Tongue (tissue), 2 donors: ENCODE data around the gene DCLK3. TPM values are rescaled to one million over a fixed set of nuclear protein-coding genes. Genes with fewer than 3 reads are reported as not detected.
A peak's percentile ranks its signal among the peaks of the same experiment; 100 is the strongest.

Experiments
- DNase-seq: peaks from one replicate; pipeline ENCODE4 v3.0.0-alpha.2; 2015
- total RNA-seq: library from RNA; depleted of rRNA; stranded (reverse); fragments of >200 nt; gene quantifications from one replicate; pipeline ENCODE4 v1.2.3, GENCODE V29; 2014

The DCLK3 gene
- total RNA-seq, 1 donor from 2014 or later = 1.3 TPM

- DNase-seq = no peak
Measured at GRCh38 chr3:36707623-36708409, 56.5 kb downstream of the DCLK3 start.

- no peak for DNase-seq
Measured at GRCh38 chr3:36705015-36705414, 59.3 kb downstream of the DCLK3 start.

- DNase-seq = no peak
Measured at GRCh38 chr3:36704280-36704679, 60.1 kb downstream of the DCLK3 start.

- no peak for DNase-seq
Measured at GRCh38 chr3:36701249-36701572, 63.1 kb downstream of the DCLK3 start.

- DNase-seq = peak; percentile 85
Measured at GRCh38 chr3:36700537-36701248, 63.7 kb downstream of the DCLK3 start.

DNA sequence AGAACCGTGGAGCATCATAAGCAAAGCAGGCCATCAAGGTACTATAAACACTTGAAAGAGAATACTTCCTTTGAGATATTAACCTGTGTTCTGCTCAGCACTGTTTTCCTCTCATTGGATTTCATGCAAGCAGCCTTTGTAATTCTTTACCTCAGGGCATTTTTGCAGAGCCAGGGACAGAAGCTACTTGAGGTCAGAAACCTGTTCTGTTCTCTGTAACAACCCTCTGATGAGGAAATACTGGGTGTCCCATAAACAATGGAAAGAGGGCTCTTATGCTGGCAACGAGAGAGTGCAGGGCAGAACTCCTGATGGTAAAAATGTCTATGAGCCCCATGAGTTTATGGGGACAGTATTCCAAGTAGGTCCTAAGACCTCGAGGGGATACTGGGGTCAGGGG is 66.0 kb downstream of the DCLK3 start:
- no peak for DNase-seq

DNA sequence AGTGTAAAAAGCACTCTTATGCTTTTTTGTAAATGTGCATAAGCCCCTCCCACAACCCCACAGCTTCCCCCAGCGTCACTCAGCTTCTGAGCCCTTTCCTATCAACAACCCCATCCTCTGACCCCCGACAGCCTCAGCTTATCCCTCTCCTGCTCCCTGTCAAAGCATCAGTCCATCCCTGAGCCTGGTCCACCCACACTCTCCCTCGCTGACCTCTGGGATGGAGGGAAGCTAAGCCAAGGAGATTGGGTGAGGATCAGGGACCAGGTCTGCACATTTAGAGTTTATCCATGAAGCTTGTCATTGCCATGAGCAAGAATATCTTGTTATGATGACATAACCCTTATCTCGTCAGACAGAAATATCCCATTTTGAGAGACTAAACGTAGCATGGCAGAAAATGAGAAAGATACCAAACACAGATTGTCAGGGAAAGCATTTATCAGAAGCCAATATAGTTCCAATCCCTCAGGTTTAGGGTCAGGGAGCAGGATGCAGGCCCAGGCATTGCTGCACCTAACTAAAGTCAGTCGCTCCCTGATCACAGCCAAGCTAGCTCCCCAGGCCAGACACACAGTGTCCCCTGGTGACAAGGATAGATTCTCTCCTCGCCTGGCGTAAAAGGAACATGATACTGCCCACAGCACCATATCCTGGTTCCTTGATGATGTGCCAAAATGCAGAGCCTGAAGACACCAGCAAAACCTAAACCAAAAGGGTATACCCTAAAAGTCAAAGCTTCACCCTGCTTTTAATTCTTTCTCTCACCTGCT is 66.9 kb downstream of the DCLK3 start:
- DNase-seq = peak; percentile 30

GRCh38 chr3:36696799-36697198 is 67.6 kb downstream of the DCLK3 start:
- peak; percentile 19 for DNase-seq

DNA sequence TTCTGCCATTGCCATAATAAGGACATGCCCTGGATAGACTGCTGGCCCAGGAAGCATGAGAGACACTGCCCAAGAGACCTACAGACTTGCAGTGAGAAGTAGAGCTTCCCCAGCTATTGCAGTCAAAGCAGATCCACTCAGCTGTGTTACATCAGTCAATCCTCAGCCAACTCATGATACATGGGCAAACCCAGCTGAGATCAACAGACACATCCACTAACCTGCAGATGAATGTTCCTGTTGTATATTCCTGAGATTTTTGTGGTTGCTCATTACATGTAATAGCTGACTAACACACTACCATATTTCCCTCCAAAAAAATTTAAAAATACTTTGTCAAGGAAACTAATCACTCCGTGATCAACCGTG is 68.6 kb downstream of the DCLK3 start:
- DNase-seq = no peak

- no peak for DNase-seq
Measured at GRCh38 chr3:36695113-36695768, 69.1 kb downstream of the DCLK3 start.

- no peak for DNase-seq
Measured at GRCh38 chr3:36693670-36694069, 70.7 kb downstream of the DCLK3 start.

GRCh38 chr3:36689560-36689959 is 74.8 kb downstream of the DCLK3 start:
- DNase-seq = no peak

DNA sequence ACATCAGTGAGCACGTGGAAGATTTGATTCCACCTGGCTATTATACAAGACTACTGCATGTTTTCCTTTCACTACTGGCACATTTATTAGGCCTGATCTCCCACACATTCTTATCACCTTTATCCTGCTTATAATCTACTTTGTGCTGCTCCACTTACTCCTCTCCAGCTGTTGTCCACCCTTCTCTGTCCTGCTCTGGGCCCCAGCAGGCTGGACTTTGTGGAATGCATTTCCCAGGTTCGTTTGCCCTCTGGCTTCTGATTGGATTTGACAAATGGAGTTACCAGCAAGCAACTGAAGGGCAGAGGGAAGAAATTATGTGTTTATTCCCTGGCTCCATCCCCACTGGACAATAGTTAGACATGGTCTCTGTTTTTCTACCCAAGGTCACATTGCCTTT is 75.5 kb downstream of the DCLK3 start:
- no peak for DNase-seq

DNA sequence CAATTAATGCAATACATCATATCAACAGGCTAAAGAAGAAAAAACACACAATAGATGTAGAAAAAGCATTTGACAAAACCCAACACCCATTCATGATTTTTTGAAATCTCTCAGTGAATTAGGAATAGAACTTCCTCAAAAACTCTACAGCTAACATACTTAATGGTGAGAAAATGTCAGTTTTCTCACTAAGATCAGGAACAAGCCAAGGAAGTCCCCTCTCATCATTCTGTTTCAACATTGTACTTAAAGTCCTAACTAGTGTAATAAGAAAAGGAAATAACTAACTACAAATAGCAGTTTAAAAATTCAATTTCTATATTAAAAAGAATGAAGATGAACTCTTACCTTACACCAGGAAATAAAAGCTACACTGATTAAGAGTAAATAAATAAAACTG is 77.8 kb downstream of the DCLK3 start:
- no peak for DNase-seq

DNA sequence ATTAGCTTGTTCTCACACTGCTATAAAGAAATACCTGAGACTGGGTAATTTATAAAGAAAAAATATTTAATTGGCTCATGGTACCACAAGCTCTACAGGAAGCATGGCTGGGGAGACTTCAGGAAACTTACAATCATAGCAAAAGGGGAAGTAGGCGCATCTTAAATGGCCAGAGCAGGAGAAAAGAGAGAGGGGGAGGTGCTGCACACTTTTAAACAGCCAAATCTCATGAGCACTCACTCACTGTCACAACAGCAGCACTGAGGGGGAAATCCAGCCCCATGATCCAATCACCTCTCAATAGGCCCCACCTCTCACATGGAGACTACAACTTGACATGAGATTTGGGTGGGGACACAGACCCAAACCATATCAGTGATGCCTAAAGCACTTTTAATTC is 82.5 kb downstream of the DCLK3 start:
- DNase-seq = no peak

GRCh38 chr3:36680952-36681351 is 83.4 kb downstream of the DCLK3 start:
- no peak for DNase-seq

DNA sequence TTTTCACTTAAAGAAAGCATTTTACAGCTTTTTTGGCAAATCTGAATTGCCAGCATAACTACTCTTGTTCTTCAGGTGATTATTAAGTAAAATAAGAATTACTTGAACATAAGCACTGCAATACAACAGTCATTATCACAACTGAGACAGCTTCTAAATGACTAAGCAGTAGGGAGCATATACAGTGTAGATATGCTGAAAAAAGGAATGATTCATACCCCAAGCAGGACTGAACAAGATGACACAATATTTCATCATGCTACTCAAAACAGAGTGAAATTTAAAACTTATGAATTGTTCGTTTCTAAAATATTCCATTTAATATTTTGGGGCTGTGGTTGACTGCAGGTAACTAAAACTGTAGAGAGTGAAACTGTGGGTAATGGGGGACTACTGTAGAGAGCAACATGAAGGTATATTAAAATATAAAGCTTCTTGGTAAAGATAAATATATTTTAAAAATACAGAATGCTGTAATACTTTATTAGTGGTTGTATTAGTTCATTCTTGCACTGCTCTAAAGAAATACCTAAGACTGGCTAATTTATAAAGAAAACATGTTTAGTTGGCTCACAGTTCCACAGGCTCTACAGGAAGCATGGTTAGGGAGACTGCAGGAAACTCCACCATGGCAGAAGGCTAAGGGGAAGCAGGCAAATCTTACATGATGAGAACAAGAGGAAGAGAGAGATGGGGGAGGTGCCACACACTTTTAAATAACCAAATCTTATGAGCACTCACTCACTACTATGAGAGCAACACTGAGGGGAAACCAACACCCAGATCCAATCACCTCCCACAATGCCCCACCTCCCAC is 84.8 kb downstream of the DCLK3 start:
- no peak for DNase-seq

DNA sequence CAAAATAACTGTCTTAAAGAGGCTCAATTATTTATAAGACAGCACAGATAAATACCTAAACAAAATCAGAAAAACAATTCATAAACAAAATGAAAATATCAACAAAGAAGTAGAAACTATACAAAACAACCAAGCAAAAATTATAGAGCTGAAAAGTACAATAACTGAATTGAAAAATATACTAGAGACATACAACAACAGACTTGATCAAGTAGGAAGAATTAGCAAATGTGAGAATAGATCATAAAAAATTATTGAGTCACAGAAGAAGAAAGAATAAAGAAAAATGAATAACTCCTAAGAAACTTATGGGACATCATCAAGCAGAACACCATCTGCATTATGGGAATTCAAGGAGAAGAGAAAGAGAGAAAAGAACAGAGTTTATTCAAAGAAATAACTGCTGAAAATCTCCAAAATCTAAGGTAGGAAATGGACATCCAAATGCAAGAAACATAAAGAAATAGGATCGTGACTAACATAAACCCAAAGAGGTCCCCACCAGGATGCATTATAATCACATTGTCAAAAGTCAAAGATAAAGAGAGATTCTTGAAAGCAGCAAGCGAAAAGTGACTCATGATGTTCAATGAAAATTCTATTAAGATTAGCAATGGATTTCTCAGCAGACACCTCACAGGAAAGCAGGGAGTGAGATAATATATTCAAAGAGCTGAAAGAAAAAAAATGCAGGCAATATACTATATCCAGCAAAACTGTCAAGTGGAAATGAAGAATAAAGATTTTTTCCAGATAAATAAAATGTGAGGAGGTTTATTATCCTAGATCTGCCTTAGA is 85.9 kb downstream of the DCLK3 start:
- DNase-seq = no peak

GRCh38 chr3:36677331-36678007 is 86.9 kb downstream of the DCLK3 start:
- DNase-seq = no peak

- DNase-seq = no peak
Measured at GRCh38 chr3:36674816-36675215, 89.5 kb downstream of the DCLK3 start.
